Activated T-helper 2 cell treated with anti-CD3 and anti-CD28 coated beads, Interferon-gamma antibody, Interleukin-2, Interleukin-4, amounts not matched to agents 10 μg/mL and 5 μg/mL and 100 μg/mL, durations not matched to agents 14 hours and 24 hours and 36 hours (primary cell): ENCODE data around the gene NMNAT3. TPM values are rescaled to one million over a fixed set of nuclear protein-coding genes. Genes with fewer than 3 reads are reported as not detected.

ENCODE experiments used
- DNase-seq: peaks from one replicate; pipeline ENCODE4 v3.0.0; 2021; ENCODE audit warnings: low spot score
- H3K27ac Mint-ChIP-seq: one replicate; pipeline ENCODE4 v1.8.0; 2021; ENCODE audit warnings: mixed read lengths
- H3K27me3 Mint-ChIP-seq: one replicate; pipeline ENCODE4 v1.8.0; 2021; ENCODE audit warnings: low read depth, mixed read lengths
- H3K36me3 Mint-ChIP-seq: one replicate; pipeline ENCODE4 v1.8.0; 2021; ENCODE audit warnings: low read depth, mixed read lengths
- H3K4me1 Mint-ChIP-seq: one replicate; pipeline ENCODE4 v1.8.0; 2021; ENCODE audit warnings: low read depth, mixed read lengths
- H3K4me3 Mint-ChIP-seq: one replicate; pipeline ENCODE4 v1.8.0; 2021; ENCODE audit warnings: low read depth, mild to moderate bottlenecking, moderate library complexity, mixed read lengths
- H3K9me3 Mint-ChIP-seq: one replicate; pipeline ENCODE4 v1.8.0; 2021; ENCODE audit warnings: mixed read lengths
- intact Hi-C: fragments of 100-400 bp; cut with micrococcal nuclease; formaldehyde crosslinking; loops from one replicate; pipeline ENCODE4 v1.15.1; 2023
- total RNA-seq: library from RNA; stranded (reverse); gene quantifications from 2 replicates; pipeline ENCODE4 v1.2.3, GENCODE V29; 2022

Gene NMNAT3
- total RNA-seq, 1 donor from 2014 or later = 0.43 TPM

GRCh38 chr3:139537795-139538621 lies 139.8 kb downstream of the NMNAT3 start:
- intact Hi-C loops = no loop called here
- Mint-ChIP-seq H3K36me3 (no peaks in the 10 kb centered on the region), H3K4me1 (peaks cover 5% of the 10 kb centered on the region), H3K4me3 (no peak overlapping the region), H3K27me3 (peaks cover 49% of the 10 kb centered on the region), H3K27ac (no peak overlapping the region), H3K9me3 (no peaks in the 10 kb centered on the region)
- no peak for DNase-seq

DNA sequence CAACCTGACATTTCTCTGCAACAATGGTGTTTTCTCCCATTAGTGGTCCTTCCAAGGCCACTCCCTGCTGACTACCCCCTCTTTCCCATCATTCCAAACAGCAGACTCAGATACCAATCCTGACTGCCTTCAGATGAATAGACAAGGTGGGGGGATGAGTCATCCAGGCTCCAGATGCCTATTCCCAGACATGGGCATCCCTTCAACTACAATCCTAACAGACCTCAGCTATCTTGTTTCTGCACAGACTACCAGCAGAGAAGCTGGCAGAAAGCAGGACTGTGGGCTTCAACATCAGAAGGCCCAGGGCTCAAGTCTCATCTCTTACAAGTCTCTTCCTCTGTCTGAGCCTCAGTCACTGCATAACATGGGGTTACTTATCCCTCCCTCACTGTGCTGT lies 140.4 kb downstream of the NMNAT3 start:
- peaks cover 43% of the 10 kb centered on the region for H3K27me3 Mint-ChIP-seq
- H3K4me3 Mint-ChIP-seq = no peak overlapping the region
- H3K27ac Mint-ChIP-seq = no peak overlapping the region
- no peaks in the 10 kb centered on the region for H3K36me3 Mint-ChIP-seq
- H3K4me1 Mint-ChIP-seq = peaks cover 5% of the 10 kb centered on the region
- no peak for DNase-seq
- H3K9me3 Mint-ChIP-seq = no peaks in the 10 kb centered on the region
- intact Hi-C loops = no loop called here

DNA sequence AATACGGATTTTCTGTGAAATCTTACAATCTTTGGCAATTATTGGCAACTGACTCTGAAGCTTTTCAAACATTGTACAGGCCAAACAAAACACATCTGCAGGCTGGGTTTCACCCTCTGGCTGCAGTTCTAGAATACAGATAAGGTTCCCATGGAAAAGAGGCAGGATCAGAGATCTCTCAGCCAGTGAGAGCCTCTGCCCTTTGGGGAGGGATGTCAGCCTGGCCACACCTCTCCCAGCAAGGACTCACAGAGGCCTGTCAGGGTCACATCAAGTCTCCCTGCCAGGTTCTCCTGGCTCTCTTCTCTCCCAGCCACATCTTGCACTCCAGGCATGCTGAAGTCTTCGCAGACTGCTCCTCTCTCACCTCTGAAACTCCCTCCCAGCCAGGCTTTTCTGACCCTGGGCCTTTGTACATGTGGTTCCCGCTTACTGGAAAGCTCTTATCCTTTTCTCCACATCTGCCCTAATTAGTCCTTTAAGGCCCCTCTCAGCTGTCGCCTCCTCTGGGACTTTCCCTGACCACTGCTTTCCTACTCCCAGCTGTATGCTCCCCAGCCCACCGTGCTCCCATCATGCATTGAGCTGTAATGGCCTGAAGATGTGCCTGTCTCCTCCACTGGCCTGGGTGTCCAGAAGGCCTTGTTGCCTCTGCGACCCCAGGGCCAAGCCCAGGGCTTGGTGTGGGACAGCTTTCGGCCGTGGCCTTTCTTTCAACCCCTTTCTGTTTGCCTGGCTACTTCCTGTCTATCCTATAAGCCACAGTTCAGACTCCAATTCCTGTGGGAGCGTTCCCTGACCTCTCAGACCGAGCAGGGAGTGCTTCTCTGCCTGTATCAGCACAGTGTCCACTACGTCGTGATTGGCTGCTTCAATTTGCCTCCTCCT lies 142.5 kb downstream of the NMNAT3 start:
- DNase-seq = no peak
- Mint-ChIP-seq H3K27me3 (peaks cover 26% of the 10 kb centered on the region), H3K27ac (no peak overlapping the region), H3K9me3 (no peaks in the 10 kb centered on the region), H3K4me1 (no peaks in the 10 kb centered on the region), H3K36me3 (no peaks in the 10 kb centered on the region), H3K4me3 (no peak overlapping the region)
- intact Hi-C loops = no loop called here

GRCh38 chr3:139534455-139534812 lies 143.3 kb downstream of the NMNAT3 start:
- no peaks in the 10 kb centered on the region for H3K4me1 Mint-ChIP-seq
- H3K4me3 Mint-ChIP-seq = no peak overlapping the region
- no peaks in the 10 kb centered on the region for H3K9me3 Mint-ChIP-seq
- no peaks in the 10 kb centered on the region for H3K36me3 Mint-ChIP-seq
- intact Hi-C loops = no loop called here
- H3K27ac Mint-ChIP-seq = no peak overlapping the region
- DNase-seq = no peak
- H3K27me3 Mint-ChIP-seq = peaks cover 20% of the 10 kb centered on the region

- Mint-ChIP-seq H3K9me3 (no peaks in the 10 kb centered on the region), H3K4me1 (no peaks in the 10 kb centered on the region), H3K27ac (no peak overlapping the region), H3K36me3 (no peaks in the 10 kb centered on the region), H3K4me3 (no peak overlapping the region), H3K27me3 (peaks cover 16% of the 10 kb centered on the region)
- intact Hi-C loops = no loop called here
- no peak for DNase-seq
Observed at GRCh38 chr3:139533781-139534454, 143.9 kb downstream of the NMNAT3 start.

DNA sequence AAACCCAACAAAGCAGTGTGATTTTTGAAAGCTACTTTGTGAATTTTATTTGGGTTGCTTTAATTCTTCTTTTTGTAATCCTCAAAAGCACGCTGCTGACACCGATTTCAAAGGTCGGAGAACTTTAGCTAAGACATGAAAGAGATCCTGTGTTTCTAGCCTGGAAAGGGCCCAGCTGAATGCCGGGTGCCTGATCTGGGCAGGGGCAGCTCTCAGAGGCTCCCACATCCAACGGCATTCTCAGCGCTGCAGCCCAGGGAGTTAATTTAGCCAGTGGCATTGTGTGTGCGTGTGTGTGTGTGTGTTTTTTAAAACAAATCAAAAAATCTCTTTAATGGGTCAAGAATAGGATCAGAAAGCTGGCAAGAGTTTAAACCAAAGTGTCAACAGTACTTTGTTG lies 144.8 kb downstream of the NMNAT3 start:
- Mint-ChIP-seq H3K36me3 (no peaks in the 10 kb centered on the region), H3K27ac (no peak overlapping the region), H3K4me3 (no peak overlapping the region), H3K27me3 (peaks cover 7% of the 10 kb centered on the region), H3K9me3 (no peaks in the 10 kb centered on the region), H3K4me1 (no peaks in the 10 kb centered on the region)
- no peak for DNase-seq
- intact Hi-C loops = no loop called here

GRCh38 chr3:139530717-139531116 lies 147.1 kb downstream of the NMNAT3 start:
- Mint-ChIP-seq H3K27me3 (no peaks in the 10 kb centered on the region), H3K27ac (no peak overlapping the region), H3K9me3 (no peaks in the 10 kb centered on the region), H3K36me3 (no peaks in the 10 kb centered on the region), H3K4me3 (no peak overlapping the region), H3K4me1 (no peaks in the 10 kb centered on the region)
- intact Hi-C loops = no loop called here
- DNase-seq = no peak

DNA sequence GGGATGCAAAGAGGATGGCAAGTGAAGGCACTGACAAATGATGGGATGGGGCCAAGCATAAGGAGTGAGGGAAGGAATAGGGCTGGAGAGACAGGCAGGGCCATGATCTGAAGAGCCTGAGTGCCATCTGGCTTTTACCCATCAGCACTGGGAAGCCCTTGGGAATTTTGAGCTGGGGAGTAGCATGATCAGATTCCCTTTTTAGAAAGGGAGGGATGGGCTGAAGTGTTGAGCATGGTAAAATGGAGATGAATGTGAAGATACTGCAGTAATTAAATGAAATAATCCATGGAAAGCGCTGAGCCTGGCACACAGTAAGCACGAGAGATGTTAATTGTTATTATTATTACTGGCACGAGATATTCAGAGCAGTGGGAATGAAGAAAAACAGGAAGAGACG lies 148.1 kb downstream of the NMNAT3 start:
- H3K27me3 Mint-ChIP-seq = no peaks in the 10 kb centered on the region
- intact Hi-C loops = no loop called here
- H3K4me3 Mint-ChIP-seq = no peak overlapping the region

DNA sequence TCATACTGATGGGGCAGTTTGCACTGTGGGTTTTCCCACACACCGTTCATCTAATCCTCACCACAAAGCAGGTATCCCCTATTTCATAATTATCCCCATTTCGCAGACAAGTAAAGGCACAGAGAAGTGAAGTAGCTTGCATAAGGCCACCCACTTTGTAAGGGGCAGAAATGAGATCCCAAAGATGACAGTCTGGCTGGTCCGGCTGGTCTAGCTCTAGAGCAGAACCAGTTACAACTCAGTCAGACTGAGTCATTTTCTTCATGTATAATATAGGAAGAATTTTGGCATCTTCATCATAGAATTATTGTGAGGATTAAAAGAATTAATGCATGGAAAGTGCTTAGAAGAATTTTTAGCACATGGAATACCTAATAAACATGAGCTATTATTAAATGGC lies 148.8 kb downstream of the NMNAT3 start:
- DNase-seq = no peak
- intact Hi-C loops = no loop called here
- H3K4me3 Mint-ChIP-seq = no peak overlapping the region
- H3K36me3 Mint-ChIP-seq = no peaks in the 10 kb centered on the region
- no peaks in the 10 kb centered on the region for H3K4me1 Mint-ChIP-seq
- no peaks in the 10 kb centered on the region for H3K9me3 Mint-ChIP-seq
- H3K27ac Mint-ChIP-seq = no peak overlapping the region
- peaks cover 3% of the 10 kb centered on the region for H3K27me3 Mint-ChIP-seq

More for the DNA sequence above, 148.1 kb downstream of the NMNAT3 start:
- H3K4me1 Mint-ChIP-seq = no peaks in the 10 kb centered on the region
- H3K36me3 Mint-ChIP-seq = no peaks in the 10 kb centered on the region
- no peak overlapping the region for H3K27ac Mint-ChIP-seq
- H3K9me3 Mint-ChIP-seq = no peaks in the 10 kb centered on the region
- DNase-seq = no peak

DNA sequence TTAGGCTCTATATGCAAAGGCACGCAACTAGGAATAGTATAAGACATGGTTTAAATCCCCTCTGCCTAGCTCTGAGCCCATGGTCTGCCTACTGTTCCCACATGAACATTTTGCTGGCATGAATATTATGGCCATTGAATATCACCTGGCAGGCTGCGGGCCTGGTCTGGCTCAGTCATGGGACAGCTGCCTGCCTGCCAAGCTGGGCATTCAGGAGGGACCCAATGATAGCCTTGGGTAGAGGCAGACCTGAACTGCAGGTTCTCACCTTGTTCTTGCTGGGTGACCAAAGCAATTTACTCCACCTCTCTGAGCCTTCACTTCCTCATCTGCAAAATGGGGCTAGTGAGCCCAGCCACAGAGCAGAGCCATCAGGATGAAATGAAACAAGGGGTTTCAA lies 149.5 kb downstream of the NMNAT3 start:
- H3K9me3 Mint-ChIP-seq = no peaks in the 10 kb centered on the region
- no peak for DNase-seq
- no peak overlapping the region for H3K4me3 Mint-ChIP-seq
- no peak overlapping the region for H3K27ac Mint-ChIP-seq
- intact Hi-C loops = no loop called here
- H3K36me3 Mint-ChIP-seq = no peaks in the 10 kb centered on the region
- H3K27me3 Mint-ChIP-seq = peaks cover 3% of the 10 kb centered on the region
- H3K4me1 Mint-ChIP-seq = no peaks in the 10 kb centered on the region

- no peak overlapping the region for H3K4me3 Mint-ChIP-seq
Observed at GRCh38 chr3:139527265-139527664, 150.5 kb downstream of the NMNAT3 start.

DNA sequence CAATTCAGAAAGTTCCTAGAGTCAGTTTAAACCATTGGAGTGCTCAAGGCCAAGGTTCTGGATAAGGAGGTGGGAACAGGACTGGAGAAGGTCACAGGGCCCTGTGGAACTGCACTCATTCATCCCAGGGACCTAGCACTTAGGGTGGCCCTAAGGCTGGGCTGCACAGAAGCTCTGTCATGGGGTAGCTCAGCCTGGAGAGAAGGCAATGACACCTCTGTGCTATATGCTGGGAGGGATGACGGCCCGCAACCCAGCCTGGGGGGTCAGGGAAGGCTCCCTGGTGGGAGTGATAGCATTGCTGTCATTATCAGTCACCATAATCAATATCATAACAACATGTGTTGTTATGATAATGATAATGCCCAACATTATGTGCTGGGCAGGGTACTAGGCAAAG lies 151.6 kb downstream of the NMNAT3 start:
- intact Hi-C loops = no loop called here
- peaks cover 3% of the 10 kb centered on the region for H3K27me3 Mint-ChIP-seq
- no peaks in the 10 kb centered on the region for H3K4me1 Mint-ChIP-seq
- no peaks in the 10 kb centered on the region for H3K36me3 Mint-ChIP-seq
- H3K9me3 Mint-ChIP-seq = no peaks in the 10 kb centered on the region
- H3K4me3 Mint-ChIP-seq = no peak overlapping the region
- DNase-seq = no peak
- H3K27ac Mint-ChIP-seq = no peak overlapping the region

More at GRCh38 chr3:139527265-139527664, 150.5 kb downstream of the NMNAT3 start:
- Mint-ChIP-seq H3K36me3 (no peaks in the 10 kb centered on the region), H3K27ac (no peak overlapping the region), H3K9me3 (no peaks in the 10 kb centered on the region), H3K4me1 (no peaks in the 10 kb centered on the region), H3K27me3 (peaks cover 3% of the 10 kb centered on the region)
- DNase-seq = no peak
- intact Hi-C loops = no loop called here
